Choroid plexus epithelial cell (primary cell): ENCODE data around the gene CCDC142.
A peak's percentile ranks its signal among the peaks of the same experiment; 100 is the strongest.

Source experiments
- DNase-seq: peaks from one replicate; pipeline ENCODE4 v3.0.0-alpha.2; 2010; ENCODE audit warnings: low read depth
- H3K4me3 ChIP-seq: 2 replicates; pipeline ENCODE4 v1.5.1; 2011; ENCODE audit warnings: low read depth, mild to moderate bottlenecking, control low read depth, low read length, moderate library complexity
- TF ChIP-seq, protein P1 (sequence below): conservative IDR thresholded peaks from 2 replicates; pipeline ENCODE4 v1.5.1; 2011; ENCODE audit warnings: low read depth, mild to moderate bottlenecking, control low read depth, inconsistent platforms, low read length, moderate library complexity

The CCDC142 gene

DNA sequence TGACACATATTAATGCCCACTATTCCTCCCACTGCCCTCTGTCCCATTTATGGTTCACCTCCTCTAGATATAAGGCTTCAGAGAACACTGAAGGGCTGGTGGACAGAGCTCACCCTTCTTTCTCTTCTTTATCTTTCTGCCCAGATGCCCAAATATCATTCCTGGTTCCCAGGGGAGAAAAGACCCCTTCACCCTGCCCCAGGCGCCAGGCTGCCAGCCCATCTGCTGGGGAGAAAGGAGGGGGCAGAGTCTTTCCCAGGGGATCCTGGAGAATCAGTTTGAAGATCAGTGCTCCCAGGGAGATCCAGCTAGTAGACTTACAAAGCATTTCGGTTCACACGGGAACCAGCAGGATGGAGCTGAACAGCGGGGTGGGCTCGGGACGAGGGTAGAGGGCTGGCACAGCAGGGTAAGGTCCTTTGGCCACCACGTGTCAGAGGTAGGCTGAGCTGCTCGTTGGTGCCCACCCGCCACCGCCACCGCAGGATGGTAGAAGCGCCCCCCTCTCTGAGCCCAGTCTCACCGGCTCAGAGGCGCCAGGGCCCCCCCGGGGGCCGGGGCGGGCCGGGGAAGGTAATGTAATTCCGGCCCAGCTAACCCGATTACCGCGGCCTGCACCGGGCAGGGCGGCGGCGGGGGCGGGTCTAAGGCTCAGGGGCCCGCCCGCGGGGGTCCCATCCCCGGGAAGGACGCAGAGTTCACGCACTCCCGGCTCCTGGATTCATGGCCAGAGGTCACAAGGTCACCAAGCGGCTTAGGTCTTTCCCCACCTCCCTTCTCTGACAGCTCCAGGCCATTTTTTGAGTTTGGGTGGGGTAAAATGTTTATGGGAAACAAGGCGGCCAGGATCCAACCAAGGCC lies 30.2 kb upstream of the CCDC142 start:
- no peak for DNase-seq
- H3K4me3 ChIP-seq = no peak overlapping the region
- TF ChIP-seq, protein P1, sequence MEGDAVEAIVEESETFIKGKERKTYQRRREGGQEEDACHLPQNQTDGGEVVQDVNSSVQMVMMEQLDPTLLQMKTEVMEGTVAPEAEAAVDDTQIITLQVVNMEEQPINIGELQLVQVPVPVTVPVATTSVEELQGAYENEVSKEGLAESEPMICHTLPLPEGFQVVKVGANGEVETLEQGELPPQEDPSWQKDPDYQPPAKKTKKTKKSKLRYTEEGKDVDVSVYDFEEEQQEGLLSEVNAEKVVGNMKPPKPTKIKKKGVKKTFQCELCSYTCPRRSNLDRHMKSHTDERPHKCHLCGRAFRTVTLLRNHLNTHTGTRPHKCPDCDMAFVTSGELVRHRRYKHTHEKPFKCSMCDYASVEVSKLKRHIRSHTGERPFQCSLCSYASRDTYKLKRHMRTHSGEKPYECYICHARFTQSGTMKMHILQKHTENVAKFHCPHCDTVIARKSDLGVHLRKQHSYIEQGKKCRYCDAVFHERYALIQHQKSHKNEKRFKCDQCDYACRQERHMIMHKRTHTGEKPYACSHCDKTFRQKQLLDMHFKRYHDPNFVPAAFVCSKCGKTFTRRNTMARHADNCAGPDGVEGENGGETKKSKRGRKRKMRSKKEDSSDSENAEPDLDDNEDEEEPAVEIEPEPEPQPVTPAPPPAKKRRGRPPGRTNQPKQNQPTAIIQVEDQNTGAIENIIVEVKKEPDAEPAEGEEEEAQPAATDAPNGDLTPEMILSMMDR = no peak

DNA sequence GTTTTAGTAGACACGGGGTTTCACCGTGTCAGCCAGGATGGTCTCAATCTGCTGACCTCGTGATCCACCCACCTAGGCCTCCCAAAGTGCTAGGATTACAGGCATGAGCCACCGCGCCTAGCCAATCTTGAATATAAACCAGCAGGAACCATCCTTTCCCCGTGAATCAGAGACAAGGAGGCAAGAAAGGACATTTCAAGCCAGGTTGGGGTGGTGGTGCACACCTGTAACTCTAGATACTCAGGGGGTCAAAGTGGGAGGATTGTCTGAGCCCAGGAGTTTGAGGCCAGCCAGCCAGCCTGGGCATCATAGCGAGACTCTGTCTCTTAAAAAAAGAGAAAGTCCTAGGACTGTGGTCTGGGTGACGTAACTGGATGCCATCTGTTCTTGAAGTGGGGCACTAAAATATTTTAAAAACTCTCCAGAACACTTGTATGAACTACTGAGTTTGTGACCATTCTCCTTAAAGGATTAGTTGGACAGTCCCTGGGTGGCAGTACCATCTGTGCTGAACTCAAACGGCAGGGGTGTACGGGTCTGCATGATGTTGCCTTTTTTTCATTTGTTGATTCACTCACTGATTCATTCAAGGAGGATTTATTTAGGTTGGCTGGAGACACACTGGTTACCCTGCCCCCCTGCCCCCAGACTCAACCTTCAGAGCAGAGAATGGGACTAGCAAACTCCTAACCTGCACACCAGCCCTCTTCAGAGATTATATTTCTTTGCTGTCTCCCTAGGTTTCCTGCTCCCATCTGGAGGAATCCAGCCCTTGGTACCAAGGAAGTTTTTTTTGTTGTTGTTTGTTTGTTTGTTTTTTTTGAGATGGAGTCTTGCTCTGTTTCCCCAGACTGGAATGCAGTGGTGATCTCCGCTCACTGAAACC lies 28.5 kb upstream of the CCDC142 start:
- DNase-seq = no peak
- TF ChIP-seq, protein P1 = no peak
- no peak overlapping the region for H3K4me3 ChIP-seq

DNA sequence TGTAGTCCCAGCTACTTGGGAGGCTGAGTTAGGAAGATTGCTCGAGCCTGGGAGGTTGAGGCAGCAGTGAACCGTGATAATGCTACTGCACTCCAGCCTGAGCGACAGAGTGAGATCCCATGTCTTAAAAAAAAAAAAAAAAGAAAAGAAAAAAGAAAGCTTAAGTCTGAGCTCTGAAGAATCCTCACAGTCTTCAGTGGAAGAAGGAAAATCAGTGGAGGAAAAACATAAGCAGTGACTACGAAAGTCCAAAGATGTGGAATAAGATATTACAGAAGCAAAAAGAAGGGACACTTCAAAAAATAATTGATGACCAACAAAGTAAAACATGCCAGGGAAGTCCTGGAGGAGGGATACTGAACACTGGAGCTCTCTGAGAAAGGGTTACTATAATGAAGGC lies 27.5 kb upstream of the CCDC142 start:
- TF ChIP-seq, protein P1 = no peak
- H3K4me3 ChIP-seq = no peak overlapping the region
- DNase-seq = no peak

DNA sequence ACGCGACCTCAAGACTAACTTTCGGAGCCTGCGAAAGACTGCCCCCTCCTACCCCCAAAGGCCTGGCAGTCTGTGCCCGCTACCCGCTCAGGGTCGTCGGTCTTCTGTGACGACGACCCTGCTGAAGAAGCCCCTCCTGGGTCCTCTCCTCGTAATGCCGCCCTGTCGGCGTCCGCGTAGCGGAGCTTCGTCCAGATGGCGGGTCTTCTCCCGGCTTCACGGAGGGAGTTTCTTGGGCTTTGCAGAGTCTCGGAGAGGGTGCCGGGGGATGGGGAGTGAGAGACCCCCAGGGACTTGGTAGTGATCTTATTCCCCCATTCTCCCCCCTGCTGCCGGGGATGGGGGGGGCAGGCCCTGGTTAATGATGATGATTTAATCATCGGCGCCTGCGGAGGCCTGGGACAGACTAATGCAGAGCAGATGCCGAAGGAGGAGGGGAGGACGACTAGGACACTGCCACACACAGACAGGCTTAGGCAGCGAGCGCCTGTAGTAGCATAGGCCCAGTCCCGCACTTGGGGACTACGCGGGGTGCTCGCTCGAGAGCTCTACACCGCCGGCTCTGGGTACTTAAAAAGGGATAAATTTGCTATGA lies 25.2 kb upstream of the CCDC142 start:
- TF ChIP-seq, protein P1 = no peak
- peak; percentile 50 for DNase-seq
- H3K4me3 ChIP-seq = peak overlapping the region; percentile 100

DNA sequence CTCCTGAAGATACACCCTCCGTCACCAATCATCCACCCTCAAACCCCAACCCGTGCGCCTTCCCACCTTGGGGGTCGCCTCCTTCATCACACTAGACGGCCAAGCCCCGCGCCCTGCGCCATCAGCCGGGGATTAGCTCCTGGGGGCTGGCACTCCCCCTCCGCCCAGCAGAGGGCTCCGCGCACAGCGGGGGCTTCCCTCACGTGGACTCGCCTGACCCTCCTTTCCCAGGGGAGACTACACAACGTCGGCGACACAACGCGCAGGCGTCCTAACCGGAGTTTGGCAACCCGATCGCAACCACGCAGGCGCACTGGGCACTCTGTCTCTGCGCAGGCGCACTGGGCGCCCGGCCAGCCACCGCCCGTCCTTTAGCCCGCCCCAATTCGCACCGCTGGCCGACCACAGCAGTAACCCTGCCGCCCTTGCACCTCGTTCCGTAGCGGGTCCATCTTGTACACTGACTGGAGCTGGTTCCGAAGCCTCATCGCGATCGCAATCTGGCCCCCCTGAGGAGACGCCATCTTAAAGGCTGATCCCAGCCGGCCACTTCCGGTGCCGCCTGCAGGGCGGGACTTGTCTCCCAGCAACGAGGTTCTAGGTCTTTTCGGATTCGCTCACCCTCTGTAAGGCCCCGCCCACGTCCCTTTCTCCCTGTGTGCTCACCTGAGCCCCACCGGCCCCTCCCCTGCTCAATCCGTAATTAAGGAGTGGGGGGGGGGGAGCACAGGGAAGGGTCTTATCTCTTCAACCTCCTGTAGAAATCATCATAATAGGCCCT lies 24.5 kb upstream of the CCDC142 start, which contains the start of gene PCGF1:
PCGF1 (minus strand) TSS at position 551 of the 781 bp plus-strand sequence; CDS start at position 524, 27 bp downstream.
- TF ChIP-seq, protein P1 = peak; percentile 57
- DNase-seq = peak; percentile 99
- H3K4me3 ChIP-seq = peak within 1 kb of the TSS; percentile 100
